Stomach (tissue), 9 donors: Measurements from ENCODE around the gene ADAM19. TPM values are rescaled to one million over a fixed set of nuclear protein-coding genes. Genes with fewer than 3 reads are reported as not detected.

Experiments
- DNase-seq, 2 donors: peaks; one replicate each; pipeline versions ENCODE4 v3.0.0 to v3.0.0-alpha.2; 2013 to 2019
- H3K27ac ChIP-seq, 5 donors: fragments of 200-600 bp in 4 of 5; sonication (generic) in 4 of 5; one replicate each; pipeline ENCODE4 v1.5.1; 2013 to 2019; ENCODE audit warnings: mild to moderate bottlenecking in 1 of 5, moderate library complexity in 1 of 5
- H3K27me3 ChIP-seq, 3 donors: fragments of 200-600 bp; sonication (generic); one replicate each; pipeline ENCODE4 v1.5.1; 2017 to 2019; ENCODE audit warnings: mixed run types in 1 of 3
- H3K36me3 ChIP-seq, 4 donors: fragments of 200-600 bp; sonication (generic); 1 replicate in 3 of 4; 2 replicates in 1 of 4; pipeline ENCODE4 v1.5.1; 2016 to 2019
- H3K4me1 ChIP-seq, 4 donors: fragments of 200-600 bp; sonication (generic); one replicate each; pipeline ENCODE4 v1.5.1; 2016 to 2019
- H3K4me3 ChIP-seq, 4 donors: fragments of 200-600 bp; sonication (generic) in 3 of 4; one replicate each; pipeline ENCODE4 v1.5.1; 2016 to 2019; ENCODE audit warnings: mild to moderate bottlenecking in 1 of 4
- H3K9me3 ChIP-seq, 4 donors: fragments of 200-600 bp; sonication (generic); one replicate each; pipeline ENCODE4 v1.5.1; 2016 to 2019
- CTCF ChIP-seq, 7 experiments: fragments of 450-650 bp in 4 of 7; fragments of 200-600 bp in 3 of 7; sonication (generic) in 3 of 7; IDR thresholded peaks; one replicate each; pipeline ENCODE4 v1.5.1; 2016 to 2019; ENCODE audit warnings: antibody characterized with exemption in 7 of 7, control low read depth in 2 of 7, mild to moderate bottlenecking in 1 of 7
- EP300 ChIP-seq: sonication (generic); formaldehyde crosslinking; IDR thresholded peaks from one replicate; pipeline ENCODE4 v1.6.1; 2017; ENCODE audit warnings: antibody characterized with exemption
- POLR2A ChIP-seq, 4 donors: fragments of 450-650 bp; IDR thresholded peaks; one replicate each; pipeline ENCODE4 v1.6.1; 2016; ENCODE audit warnings: antibody characterized with exemption in 4 of 4, control low read depth in 2 of 4, mild to moderate bottlenecking in 1 of 4, moderate library complexity in 1 of 4
- POLR2AphosphoS5 ChIP-seq, 3 donors: sonication (generic); formaldehyde crosslinking; IDR thresholded peaks; one replicate each; pipeline ENCODE4 v1.6.1; 2016; ENCODE audit warnings: antibody characterized with exemption in 3 of 3
- WGBS, 5 donors: extraction: QIAGEN DNeasy Blood & Tissue Kit in 3 of 5; methylation state at CpG; one replicate each; pipeline versions ENCODE4 v1.1.5 to v1.1.7; 2013 to 2018; 5-methylcytosine and 5-hydroxymethylcytosine counted together
- intact Hi-C: fragments of 100-400 bp; cut with DNase I; formaldehyde crosslinking; loops from one replicate; pipeline ENCODE4 v1.15.1; 2023; ENCODE audit warnings: low total_unique reads
- polyA plus RNA-seq, 3 donors: library from polyadenylated mRNA; stranded (reverse); fragments of 200-250 nt; gene quantifications; one replicate each; pipeline ENCODE4 v1.2.3, GENCODE V29; 2013
- total RNA-seq, 5 donors: library from RNA; depleted of rRNA; stranded (reverse); fragments of >200 nt; gene quantifications; one replicate each; pipeline versions ENCODE4 v1.1.0 to v1.2.3, GENCODE V29; 2014 to 2016
- donor health status: healthy with polysubstance abuse.
- donor health status: Bipolar disorder and iron deficiency.
- donor health status: healthy.

The ADAM19 gene
- total and polyA plus RNA-seq, 8 donors: 1.2 to 42.8 (median 6.4) TPM

GRCh38 chr5:157599565-157599964 lies 24.0 kb upstream of the ADAM19 start:
- Histone ChIP-seq H3K4me3 (no peak overlapping the region), H3K36me3 (no peaks in the 10 kb centered on the region), H3K27ac (no peak overlapping the region), H3K9me3 (no peaks in the 10 kb centered on the region), H3K4me1 (peaks cover 0 to 5% (median 0%) of the 10 kb centered on the region in 4 donors), H3K27me3 (no peaks in the 10 kb centered on the region)
- intact Hi-C loops: no loop called here
- DNase-seq: no peak
- WGBS, 5 donors: 77 to 88% (median 84%) methylated on average over 3 of the region's 3 CpGs
- no peak for TF ChIP-seq POLR2AphosphoS5 (IDR thresholded peaks at IDR 0.05)
- TF ChIP-seq EP300: no peak
- TF ChIP-seq POLR2A (IDR thresholded peaks at IDR 0.05): no peak
- no peak for TF ChIP-seq CTCF (IDR thresholded peaks at IDR 0.05)

- H3K27me3 ChIP-seq: no peaks in the 10 kb centered on the region
- intact Hi-C loops: no loop called here
- H3K9me3 ChIP-seq: no peaks in the 10 kb centered on the region
- no peak for TF ChIP-seq CTCF (IDR thresholded peaks at IDR 0.05)
- TF ChIP-seq EP300: no peak
- H3K4me3 ChIP-seq: no peak overlapping the region
- peaks cover 0 to 5% (median 0%) of the 10 kb centered on the region in 4 donors for H3K4me1 ChIP-seq
- no peak for DNase-seq
- H3K27ac ChIP-seq: no peak overlapping the region
- WGBS, 5 donors: 53 to 88% (median 77%) methylated on average over 2 of the region's 2 CpGs
- no peaks in the 10 kb centered on the region for H3K36me3 ChIP-seq
These were observed 22.9 kb upstream of the ADAM19 start for GRCh38 chr5:157598350-157598936.

DNA sequence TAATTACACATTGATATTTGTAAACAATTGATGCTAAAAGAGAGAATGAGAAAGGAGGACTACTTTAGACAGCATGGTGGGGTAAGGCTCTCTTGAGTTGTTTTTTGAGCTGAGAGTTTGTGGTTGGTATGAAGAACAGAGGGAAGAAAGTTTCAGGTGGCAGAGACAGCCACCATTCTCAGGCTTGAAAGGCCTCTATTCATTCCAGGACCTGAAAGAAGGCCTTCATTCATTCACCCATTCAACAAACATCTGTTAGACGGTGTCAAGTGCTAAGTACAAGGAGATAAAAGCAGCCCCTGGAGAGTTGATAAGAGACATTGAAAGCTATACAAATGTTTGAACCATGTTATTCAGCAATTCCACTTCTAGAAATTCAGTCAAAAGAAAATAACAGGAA lies 21.7 kb upstream of the ADAM19 start:
- H3K27ac ChIP-seq: no peak overlapping the region
- no peak overlapping the region for H3K4me3 ChIP-seq
- intact Hi-C loops: no loop called here
- no peaks in the 10 kb centered on the region for H3K27me3 ChIP-seq
- TF ChIP-seq EP300 (no peak), POLR2AphosphoS5 (IDR thresholded peaks at IDR 0.05) (no peak), CTCF (IDR thresholded peaks at IDR 0.05) (no peak), POLR2A (IDR thresholded peaks at IDR 0.05) (no peak)
- peaks cover 0 to 5% (median 2%) of the 10 kb centered on the region in 4 donors for H3K4me1 ChIP-seq
- 30 to 50% (median 42%) methylated on average over 1 of the region's 1 CpG for WGBS, 5 donors
- no peak for DNase-seq
- no peaks in the 10 kb centered on the region for H3K36me3 ChIP-seq
- no peaks in the 10 kb centered on the region for H3K9me3 ChIP-seq

- intact Hi-C loops: no loop called here
- Histone ChIP-seq H3K9me3 (no peaks in the 10 kb centered on the region), H3K4me3 (no peak overlapping the region), H3K4me1 (peaks cover 0 to 5% (median 2%) of the 10 kb centered on the region in 4 donors), H3K36me3 (no peaks in the 10 kb centered on the region), H3K27ac (no peak overlapping the region), H3K27me3 (no peaks in the 10 kb centered on the region)
- DNase-seq: no peak
- TF ChIP-seq EP300: no peak
- WGBS, 5 donors: 64 to 79% (median 76%) methylated on average over 5 of the region's 5 CpGs
These were observed 20.9 kb upstream of the ADAM19 start for GRCh38 chr5:157596487-157596886.

- H3K4me3 ChIP-seq: no peak overlapping the region
- peaks cover 0 to 5% (median 2%) of the 10 kb centered on the region in 4 donors for H3K4me1 ChIP-seq
- WGBS, 5 donors: 46 to 62% (median 52%) methylated on average over 2 of the region's 2 CpGs
- no peak for DNase-seq
- H3K36me3 ChIP-seq: no peaks in the 10 kb centered on the region
- no peaks in the 10 kb centered on the region for H3K9me3 ChIP-seq
- intact Hi-C loops: no loop called here
- no peak overlapping the region for H3K27ac ChIP-seq
- no peaks in the 10 kb centered on the region for H3K27me3 ChIP-seq
- TF ChIP-seq POLR2A (IDR thresholded peaks at IDR 0.05) (no peak), CTCF (IDR thresholded peaks at IDR 0.05) (no peak), POLR2AphosphoS5 (IDR thresholded peaks at IDR 0.05) (no peak), EP300 (no peak)
These were observed 19.3 kb upstream of the ADAM19 start for GRCh38 chr5:157594675-157595459.
